ENCODE measurements around the gene PPP2R5E.

PPP2R5E gene

DNA sequence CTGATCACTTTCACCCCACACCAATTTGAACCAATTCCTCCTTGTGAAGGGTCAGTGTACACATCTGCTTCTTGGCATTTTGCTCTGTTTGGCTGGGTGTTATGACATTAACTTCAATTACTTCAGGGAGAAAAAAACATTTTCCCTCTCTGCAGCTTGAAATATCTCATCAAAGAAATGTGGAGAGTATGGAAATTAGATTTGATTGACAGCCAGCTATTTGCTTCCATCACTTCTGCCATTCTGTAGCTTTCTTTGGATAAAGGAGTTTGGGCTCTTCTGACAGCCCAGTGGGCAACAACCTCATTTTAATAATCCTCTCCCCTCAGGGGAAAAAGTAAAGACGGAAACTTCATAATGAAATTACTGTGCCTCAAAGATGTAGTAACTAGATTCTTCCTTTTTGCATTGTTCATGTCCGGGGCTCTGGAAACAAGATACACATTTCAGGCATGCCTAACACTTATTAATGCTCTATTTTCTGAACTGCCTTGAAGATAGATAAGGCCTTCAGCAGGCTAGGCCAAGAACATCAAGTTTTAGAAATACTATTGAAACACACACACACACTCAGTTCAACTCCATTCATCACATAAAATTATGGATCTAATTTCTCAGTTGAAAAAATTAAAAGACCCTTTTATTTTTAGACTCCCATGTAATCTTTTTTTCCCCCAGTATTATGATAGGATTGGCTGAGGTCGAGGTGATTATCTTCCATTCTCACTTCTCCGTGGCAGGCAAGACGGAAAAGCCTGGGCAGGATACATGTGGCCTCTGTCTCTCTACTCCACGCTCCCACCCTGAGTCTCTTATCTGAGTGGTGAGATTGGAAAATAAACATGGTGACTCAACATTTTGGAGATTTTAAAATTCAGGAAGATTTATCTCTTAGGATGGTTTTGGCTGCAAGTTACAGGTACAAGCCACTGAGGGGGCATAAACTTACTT is 214.1 kb downstream of the PPP2R5E start:
- TF ChIP-seq, protein P1, sequence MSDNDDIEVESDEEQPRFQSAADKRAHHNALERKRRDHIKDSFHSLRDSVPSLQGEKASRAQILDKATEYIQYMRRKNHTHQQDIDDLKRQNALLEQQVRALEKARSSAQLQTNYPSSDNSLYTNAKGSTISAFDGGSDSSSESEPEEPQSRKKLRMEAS (IDR thresholded peaks at IDR 0.05; ENCODE audit: low read depth, low read length), result no peak
- TF ChIP-seq POLR2A (IDR thresholded peaks at IDR 0.05; ENCODE audit: extremely low read depth, insufficient read length) (no peak), CTCF (IDR thresholded peaks at IDR 0.05; ENCODE audit: low read depth, low read length) (no peak), MYC (IDR thresholded peaks at IDR 0.05; ENCODE audit: low read depth, low read length) (no peak)
- no peak for DNase-seq (ENCODE audit: low read depth)
- H3K4me3 ChIP-seq (ENCODE audit: low read depth, low read length), result no peak overlapping the region

- DNase-seq (ENCODE audit: low read depth), result no peak
- TF ChIP-seq CTCF (IDR thresholded peaks at IDR 0.05; ENCODE audit: low read depth, low read length), result no peak
- TF ChIP-seq POLR2A (IDR thresholded peaks at IDR 0.05; ENCODE audit: extremely low read depth, insufficient read length), result no peak
- TF ChIP-seq, protein P1 (IDR thresholded peaks at IDR 0.05; ENCODE audit: low read depth, low read length), result no peak
- TF ChIP-seq MYC (IDR thresholded peaks at IDR 0.05; ENCODE audit: low read depth, low read length), result no peak
Measured at GRCh38 chr14:63326840-63327239, 216.3 kb downstream of the PPP2R5E start.

GRCh38 chr14:63322897-63323573 is 220.1 kb downstream of the PPP2R5E start:
- no peak for DNase-seq (ENCODE audit: low read depth)
- H3K4me3 ChIP-seq (ENCODE audit: low read depth, low read length), result no peak overlapping the region
- TF ChIP-seq, protein P1 (IDR thresholded peaks at IDR 0.05; ENCODE audit: low read depth, low read length), result no peak
- TF ChIP-seq POLR2A (IDR thresholded peaks at IDR 0.05; ENCODE audit: extremely low read depth, insufficient read length), result no peak
- TF ChIP-seq CTCF (IDR thresholded peaks at IDR 0.05; ENCODE audit: low read depth, low read length), result no peak
- no peak for TF ChIP-seq MYC (IDR thresholded peaks at IDR 0.05; ENCODE audit: low read depth, low read length)

More at GRCh38 chr14:63326840-63327239, 216.3 kb downstream of the PPP2R5E start:
- H3K4me3 ChIP-seq (ENCODE audit: low read depth, low read length), result no peak overlapping the region

DNA sequence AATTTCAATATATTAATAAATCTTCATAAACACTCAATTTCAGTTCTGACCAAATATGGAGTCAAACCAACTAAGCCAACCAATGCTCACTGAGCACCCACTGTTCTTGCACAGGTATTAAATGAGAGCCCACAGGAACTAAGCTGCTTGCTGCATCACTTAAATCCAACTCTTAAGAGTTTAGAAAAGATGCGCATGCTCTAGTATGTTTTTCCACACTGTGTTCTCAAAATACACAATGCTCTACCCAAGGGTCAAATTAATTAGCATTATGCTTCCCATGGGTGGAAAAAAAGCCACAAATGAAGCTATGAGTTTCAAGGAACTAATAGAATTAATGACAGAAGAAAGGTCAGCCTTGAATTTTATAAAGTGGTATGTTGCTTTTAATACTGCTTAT is 220.7 kb downstream of the PPP2R5E start:
- no peak overlapping the region for H3K4me3 ChIP-seq (ENCODE audit: low read depth, low read length)
- TF ChIP-seq CTCF (IDR thresholded peaks at IDR 0.05; ENCODE audit: low read depth, low read length), result no peak
- no peak for TF ChIP-seq POLR2A (IDR thresholded peaks at IDR 0.05; ENCODE audit: extremely low read depth, insufficient read length)
- TF ChIP-seq, protein P1 (IDR thresholded peaks at IDR 0.05; ENCODE audit: low read depth, low read length), result no peak
- TF ChIP-seq MYC (IDR thresholded peaks at IDR 0.05; ENCODE audit: low read depth, low read length), result no peak
- no peak for DNase-seq (ENCODE audit: low read depth)

Data from NB4 (cell line).